ENCODE measurements around the gene MYH3.

DNA sequence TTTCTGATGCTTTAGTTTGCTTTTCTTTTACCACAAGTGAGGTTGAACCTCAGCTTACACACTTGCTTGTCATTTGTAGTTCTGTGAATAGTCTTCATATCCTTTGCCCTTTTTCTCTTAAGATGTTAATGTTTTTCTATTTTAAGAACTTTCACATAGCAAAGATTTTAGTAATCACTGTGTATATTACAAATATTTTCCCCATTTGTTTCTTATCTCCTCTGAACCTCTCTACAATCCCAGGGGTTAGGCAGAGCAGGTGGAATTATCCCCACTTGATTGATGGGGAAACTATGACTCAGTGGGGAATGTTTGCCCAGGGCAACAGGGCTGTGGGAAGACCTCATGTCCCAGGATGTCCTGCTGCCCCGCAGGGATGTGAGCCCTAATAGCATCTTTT lies 11.7 kb upstream of the MYH3 start:
- TF ChIP-seq, protein P1, sequence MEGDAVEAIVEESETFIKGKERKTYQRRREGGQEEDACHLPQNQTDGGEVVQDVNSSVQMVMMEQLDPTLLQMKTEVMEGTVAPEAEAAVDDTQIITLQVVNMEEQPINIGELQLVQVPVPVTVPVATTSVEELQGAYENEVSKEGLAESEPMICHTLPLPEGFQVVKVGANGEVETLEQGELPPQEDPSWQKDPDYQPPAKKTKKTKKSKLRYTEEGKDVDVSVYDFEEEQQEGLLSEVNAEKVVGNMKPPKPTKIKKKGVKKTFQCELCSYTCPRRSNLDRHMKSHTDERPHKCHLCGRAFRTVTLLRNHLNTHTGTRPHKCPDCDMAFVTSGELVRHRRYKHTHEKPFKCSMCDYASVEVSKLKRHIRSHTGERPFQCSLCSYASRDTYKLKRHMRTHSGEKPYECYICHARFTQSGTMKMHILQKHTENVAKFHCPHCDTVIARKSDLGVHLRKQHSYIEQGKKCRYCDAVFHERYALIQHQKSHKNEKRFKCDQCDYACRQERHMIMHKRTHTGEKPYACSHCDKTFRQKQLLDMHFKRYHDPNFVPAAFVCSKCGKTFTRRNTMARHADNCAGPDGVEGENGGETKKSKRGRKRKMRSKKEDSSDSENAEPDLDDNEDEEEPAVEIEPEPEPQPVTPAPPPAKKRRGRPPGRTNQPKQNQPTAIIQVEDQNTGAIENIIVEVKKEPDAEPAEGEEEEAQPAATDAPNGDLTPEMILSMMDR (IDR thresholded peaks at IDR 0.05; ENCODE audit: poor library complexity, severe bottlenecking) = no peak
- TF ChIP-seq POLR2AphosphoS5 (IDR thresholded peaks at IDR 0.05) (no peak), EZH2 (IDR thresholded peaks at IDR 0.05; ENCODE audit: borderline replicate concordance, insufficient read depth, low read length, poor library complexity, severe bottlenecking) (no peak), MXI1 (conservative IDR thresholded peaks at IDR 0.05; ENCODE audit: poor library complexity, severe bottlenecking) (no peak), EP300 (conservative IDR thresholded peaks at IDR 0.05; ENCODE audit: poor library complexity, severe bottlenecking) (no peak)
- TF ChIP-seq, protein P2, sequence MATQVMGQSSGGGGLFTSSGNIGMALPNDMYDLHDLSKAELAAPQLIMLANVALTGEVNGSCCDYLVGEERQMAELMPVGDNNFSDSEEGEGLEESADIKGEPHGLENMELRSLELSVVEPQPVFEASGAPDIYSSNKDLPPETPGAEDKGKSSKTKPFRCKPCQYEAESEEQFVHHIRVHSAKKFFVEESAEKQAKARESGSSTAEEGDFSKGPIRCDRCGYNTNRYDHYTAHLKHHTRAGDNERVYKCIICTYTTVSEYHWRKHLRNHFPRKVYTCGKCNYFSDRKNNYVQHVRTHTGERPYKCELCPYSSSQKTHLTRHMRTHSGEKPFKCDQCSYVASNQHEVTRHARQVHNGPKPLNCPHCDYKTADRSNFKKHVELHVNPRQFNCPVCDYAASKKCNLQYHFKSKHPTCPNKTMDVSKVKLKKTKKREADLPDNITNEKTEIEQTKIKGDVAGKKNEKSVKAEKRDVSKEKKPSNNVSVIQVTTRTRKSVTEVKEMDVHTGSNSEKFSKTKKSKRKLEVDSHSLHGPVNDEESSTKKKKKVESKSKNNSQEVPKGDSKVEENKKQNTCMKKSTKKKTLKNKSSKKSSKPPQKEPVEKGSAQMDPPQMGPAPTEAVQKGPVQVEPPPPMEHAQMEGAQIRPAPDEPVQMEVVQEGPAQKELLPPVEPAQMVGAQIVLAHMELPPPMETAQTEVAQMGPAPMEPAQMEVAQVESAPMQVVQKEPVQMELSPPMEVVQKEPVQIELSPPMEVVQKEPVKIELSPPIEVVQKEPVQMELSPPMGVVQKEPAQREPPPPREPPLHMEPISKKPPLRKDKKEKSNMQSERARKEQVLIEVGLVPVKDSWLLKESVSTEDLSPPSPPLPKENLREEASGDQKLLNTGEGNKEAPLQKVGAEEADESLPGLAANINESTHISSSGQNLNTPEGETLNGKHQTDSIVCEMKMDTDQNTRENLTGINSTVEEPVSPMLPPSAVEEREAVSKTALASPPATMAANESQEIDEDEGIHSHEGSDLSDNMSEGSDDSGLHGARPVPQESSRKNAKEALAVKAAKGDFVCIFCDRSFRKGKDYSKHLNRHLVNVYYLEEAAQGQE (IDR thresholded peaks at IDR 0.05; ENCODE audit: borderline replicate concordance) = no peak

Measured in neural cell (in vitro differentiated cells).